CD4-positive, alpha-beta T cell (primary cell): ENCODE data around the gene SLC13A1. TPM values are rescaled to one million over a fixed set of nuclear protein-coding genes. Genes with fewer than 3 reads are reported as not detected.

Experiments
- ATAC-seq: fragments of 200-7000 bp; cut with Tn5 transposase; one replicate; pipeline ENCODE4 v1.10.0; 2022; ENCODE audit warnings: mild to moderate bottlenecking; ENCODE audit not compliant: poor library complexity
- CTCF ChIA-PET: fragments of 350-600 bp; sonication (Branson Sonifier 250); formaldehyde crosslinking; loops from one replicate; lab custom pipeline; 2021; ENCODE audit warnings: antibody characterized with exemption, inconsistent platforms; lab: Charles Lee
- POLR2A ChIA-PET: fragments of 350-600 bp; sonication (Branson Sonifier 250); formaldehyde crosslinking; loops from one replicate; lab custom pipeline; 2021; ENCODE audit warnings: antibody characterized with exemption, inconsistent platforms; lab: Charles Lee
- DNase-seq, 14 experiments: peaks; one replicate each; pipeline ENCODE4 v3.0.0-alpha.2; 2013 to 2020; ENCODE audit warnings: mixed read lengths in 2 of 14
- H3K27ac ChIP-seq, 2 donors: one replicate each; pipeline versions ENCODE4 v1.5.1 to v1.7.0; 2013; ENCODE audit warnings: low read length in 2 of 2, low read depth in 1 of 2, mild to moderate bottlenecking in 1 of 2
- H3K27me3 ChIP-seq, 2 experiments: 1 replicate in 1 of 2; 2 replicates in 1 of 2; pipeline versions ENCODE4 v1.6.1 to v1.7.0; 2013; ENCODE audit warnings: low read length in 2 of 2, control low read depth in 1 of 2, mild to moderate bottlenecking in 1 of 2, moderate library complexity in 1 of 2; ENCODE audit not compliant: insufficient read depth in 2 of 2, control insufficient read depth in 1 of 2
- H3K36me3 ChIP-seq: one replicate; pipeline ENCODE4 v1.6.1; 2013; ENCODE audit warnings: low read length, control low read depth; ENCODE audit not compliant: insufficient read depth
- H3K4me1 ChIP-seq: one replicate; pipeline ENCODE4 v1.6.1; 2013; ENCODE audit warnings: low read length, control low read depth; ENCODE audit not compliant: insufficient read depth
- H3K4me3 ChIP-seq: one replicate; pipeline ENCODE4 v1.5.1; 2013; ENCODE audit warnings: mild to moderate bottlenecking, low read length, moderate library complexity
- H3K9me3 ChIP-seq, 2 experiments: 1 replicate in 1 of 2; 2 replicates in 1 of 2; pipeline versions ENCODE4 v1.6.1 to v1.7.0; 2013; ENCODE audit warnings: low read length in 2 of 2, mild to moderate bottlenecking in 2 of 2, control low read depth in 1 of 2, moderate library complexity in 1 of 2; ENCODE audit not compliant: control insufficient read depth in 1 of 2, insufficient read depth in 1 of 2
- H3K27ac Mint-ChIP-seq: one replicate; pipeline ENCODE4 v1.8.0; 2020; ENCODE audit warnings: mixed read lengths
- H3K27me3 Mint-ChIP-seq: one replicate; pipeline ENCODE4 v1.8.0; 2021; ENCODE audit warnings: mixed read lengths
- H3K36me3 Mint-ChIP-seq: one replicate; pipeline ENCODE4 v1.8.0; 2021; ENCODE audit warnings: low read depth, mixed read lengths
- H3K4me1 Mint-ChIP-seq: one replicate; pipeline ENCODE4 v1.8.0; 2021; ENCODE audit warnings: low read depth, mixed read lengths
- H3K4me3 Mint-ChIP-seq: one replicate; pipeline ENCODE4 v1.8.0; 2020; ENCODE audit warnings: mild to moderate bottlenecking, mixed read lengths
- H3K9me3 Mint-ChIP-seq: one replicate; pipeline ENCODE4 v1.8.0; 2020; ENCODE audit warnings: mixed read lengths
- intact Hi-C, 2 experiments: fragments of 100-400 bp; cut with DNase I in 1 of 2; cut with micrococcal nuclease in 1 of 2; formaldehyde crosslinking; loops; one replicate each; pipeline versions ENCODE4 v1.15.1 to v1.9.0; 2023 to 2025; cut with DNase I, micrococcal nuclease
- total RNA-seq, 174 experiments: library from RNA in 2 of 174; stranded (reverse) in 2 of 174; gene quantifications; one replicate each; pipeline ENCODE4 v1.2.3 and lab custom pipeline; 2021 to 2026
- TF ChIP-seq, protein P1 (sequence below): fragments of 200-600 bp; IDR thresholded peaks from one replicate; pipeline ENCODE4 v1.8.0; 2022; ENCODE audit warnings: antibody characterized with exemption, mild to moderate bottlenecking

The SLC13A1 gene
- total RNA-seq, 2 experiments from 2014 or later, result not detected

DNA sequence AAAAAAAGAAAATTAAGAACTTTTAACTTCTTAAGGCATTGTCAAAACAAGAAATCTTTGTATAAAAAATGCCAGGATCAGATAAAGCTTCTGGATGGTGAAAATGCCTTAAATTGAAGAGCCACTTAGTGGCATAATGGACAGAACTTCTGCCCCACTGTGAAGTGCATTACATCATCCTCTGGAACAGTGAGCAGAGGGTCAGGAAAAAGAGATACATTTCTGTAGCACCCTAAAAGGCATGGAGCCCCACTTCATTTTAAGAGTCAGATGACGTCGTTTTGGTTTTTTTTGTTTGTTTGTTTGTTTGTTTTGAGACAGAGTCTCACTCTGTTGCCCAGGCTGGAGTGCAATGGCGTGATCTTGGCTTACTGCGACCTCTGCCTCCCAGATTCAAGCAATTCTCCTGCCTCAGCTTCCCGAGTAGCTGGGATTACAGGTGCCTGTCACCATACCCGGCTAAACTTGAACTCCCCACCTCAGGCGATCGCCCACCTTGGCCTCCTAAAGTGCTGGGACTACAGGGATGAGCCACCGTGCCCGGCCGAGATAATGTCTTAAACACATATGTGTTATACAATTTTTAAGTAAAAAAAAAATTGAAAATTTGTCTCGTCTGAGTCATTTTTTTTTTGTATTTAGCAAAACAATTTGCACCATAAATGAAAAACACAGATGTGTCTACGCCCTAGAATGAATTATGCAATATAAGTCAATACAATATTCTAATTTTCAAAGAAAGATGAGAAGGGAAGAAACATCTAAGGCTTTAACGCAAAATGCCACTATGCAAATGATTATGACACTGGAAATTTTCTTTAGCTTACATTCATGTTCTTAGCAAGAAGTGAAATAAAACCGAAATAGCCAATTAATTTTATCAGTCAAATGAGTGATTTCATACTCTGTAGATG is 29.2 kb downstream of the SLC13A1 start:
- H3K9me3 Mint-ChIP-seq, result no peaks in the 10 kb centered on the region
- H3K4me1 Mint-ChIP-seq, result no peaks in the 10 kb centered on the region
- no peaks in the 10 kb centered on the region for H3K36me3 Mint-ChIP-seq
- no peak overlapping the region for H3K27ac ChIP-seq
- H3K27ac Mint-ChIP-seq, result no peak overlapping the region
- H3K27me3 Mint-ChIP-seq, result no peaks in the 10 kb centered on the region
- intact Hi-C loops, result no loop called here
- DNase-seq (no peak), ATAC-seq (no peak)
- H3K27me3 ChIP-seq, result no peaks in the 10 kb centered on the region
- H3K36me3 ChIP-seq, result no peaks in the 10 kb centered on the region
- H3K4me3 ChIP-seq, result no peak overlapping the region
- TF ChIP-seq, protein P1, sequence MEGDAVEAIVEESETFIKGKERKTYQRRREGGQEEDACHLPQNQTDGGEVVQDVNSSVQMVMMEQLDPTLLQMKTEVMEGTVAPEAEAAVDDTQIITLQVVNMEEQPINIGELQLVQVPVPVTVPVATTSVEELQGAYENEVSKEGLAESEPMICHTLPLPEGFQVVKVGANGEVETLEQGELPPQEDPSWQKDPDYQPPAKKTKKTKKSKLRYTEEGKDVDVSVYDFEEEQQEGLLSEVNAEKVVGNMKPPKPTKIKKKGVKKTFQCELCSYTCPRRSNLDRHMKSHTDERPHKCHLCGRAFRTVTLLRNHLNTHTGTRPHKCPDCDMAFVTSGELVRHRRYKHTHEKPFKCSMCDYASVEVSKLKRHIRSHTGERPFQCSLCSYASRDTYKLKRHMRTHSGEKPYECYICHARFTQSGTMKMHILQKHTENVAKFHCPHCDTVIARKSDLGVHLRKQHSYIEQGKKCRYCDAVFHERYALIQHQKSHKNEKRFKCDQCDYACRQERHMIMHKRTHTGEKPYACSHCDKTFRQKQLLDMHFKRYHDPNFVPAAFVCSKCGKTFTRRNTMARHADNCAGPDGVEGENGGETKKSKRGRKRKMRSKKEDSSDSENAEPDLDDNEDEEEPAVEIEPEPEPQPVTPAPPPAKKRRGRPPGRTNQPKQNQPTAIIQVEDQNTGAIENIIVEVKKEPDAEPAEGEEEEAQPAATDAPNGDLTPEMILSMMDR, result no peak
- peaks cover 0 to 2% of the 10 kb centered on the region in 2 experiments for H3K9me3 ChIP-seq
- no peaks in the 10 kb centered on the region for H3K4me1 ChIP-seq
- no peak overlapping the region for H3K4me3 Mint-ChIP-seq
- CTCF ChIA-PET, result no interaction called here
- POLR2A ChIA-PET, result no interaction called here

DNA sequence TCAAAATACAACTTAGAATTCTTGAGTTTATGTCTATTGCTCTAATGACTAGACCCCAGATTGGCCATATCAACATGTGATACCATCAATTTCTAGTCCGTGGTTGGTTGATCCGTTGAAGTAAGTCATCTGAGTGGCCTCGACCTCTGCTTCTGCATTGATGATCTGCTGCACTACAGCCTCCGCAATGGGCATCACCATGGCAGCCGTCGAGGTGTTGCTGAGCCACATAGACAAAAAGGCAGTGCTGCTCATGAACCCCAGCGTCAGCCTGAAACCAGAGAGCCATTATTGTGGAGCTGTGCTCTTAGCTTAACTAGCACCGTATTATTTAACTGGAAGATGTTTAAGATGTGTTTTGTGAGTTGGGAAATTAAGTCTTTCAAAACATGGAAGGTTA is 30.7 kb downstream of the SLC13A1 start:
- Mint-ChIP-seq H3K4me3 (no peak overlapping the region), H3K36me3 (no peaks in the 10 kb centered on the region), H3K27me3 (no peaks in the 10 kb centered on the region), H3K4me1 (no peaks in the 10 kb centered on the region), H3K27ac (no peak overlapping the region), H3K9me3 (no peaks in the 10 kb centered on the region)
- CTCF ChIA-PET, result no interaction called here
- no peak overlapping the region for H3K4me3 ChIP-seq
- H3K27ac ChIP-seq, result no peak overlapping the region
- H3K9me3 ChIP-seq, result peaks cover 0 to 2% of the 10 kb centered on the region in 2 experiments
- H3K27me3 ChIP-seq, result no peaks in the 10 kb centered on the region
- no peaks in the 10 kb centered on the region for H3K36me3 ChIP-seq
- DNase-seq, result no peak
- TF ChIP-seq, protein P1, result no peak
- intact Hi-C loops, result no loop called here
- H3K4me1 ChIP-seq, result no peaks in the 10 kb centered on the region
- POLR2A ChIA-PET, result no interaction called here
- no peak for ATAC-seq

DNA sequence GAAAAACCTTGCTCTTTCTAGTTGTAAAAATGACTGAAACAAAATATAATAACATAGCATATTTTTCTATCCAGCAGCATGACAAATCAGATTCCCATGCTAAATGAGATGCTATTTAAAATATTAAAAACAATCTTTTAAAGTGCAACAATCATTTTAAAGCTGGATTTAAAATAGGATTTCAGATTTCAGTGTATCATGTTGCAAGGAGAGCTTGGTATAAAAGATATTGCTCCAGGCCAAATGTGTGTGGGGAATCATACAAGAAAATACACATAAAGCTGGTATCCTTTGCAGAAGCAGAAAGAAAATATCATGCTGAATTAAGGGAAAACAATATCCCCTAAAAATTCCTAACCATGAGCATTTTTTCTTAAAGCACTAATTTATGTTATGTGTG is 42.2 kb downstream of the SLC13A1 start:
- no peaks in the 10 kb centered on the region for H3K9me3 Mint-ChIP-seq
- no peak overlapping the region for H3K4me3 Mint-ChIP-seq
- ChIA-PET CTCF (no interaction called here), POLR2A (no interaction called here)
- intact Hi-C loops, result no loop called here
- TF ChIP-seq, protein P1, result no peak
- no peak overlapping the region for H3K27ac ChIP-seq
- no peaks in the 10 kb centered on the region for H3K27me3 Mint-ChIP-seq
- no peaks in the 10 kb centered on the region for H3K4me1 Mint-ChIP-seq
- H3K9me3 ChIP-seq, result no peaks in the 10 kb centered on the region
- H3K36me3 ChIP-seq, result no peaks in the 10 kb centered on the region
- H3K36me3 Mint-ChIP-seq, result no peaks in the 10 kb centered on the region
- no peaks in the 10 kb centered on the region for H3K4me1 ChIP-seq
- ATAC-seq (no peak), DNase-seq (no peak)
- H3K4me3 ChIP-seq, result no peak overlapping the region
- H3K27ac Mint-ChIP-seq, result no peak overlapping the region
- H3K27me3 ChIP-seq, result no peaks in the 10 kb centered on the region
